G401.6 (cell line): ENCODE measurements around the gene SCCPDH.

Experiments
- FAIRE-seq: peaks from 2 replicates; lab custom pipeline; 2012; peaks lifted over from hg19 to GRCh38; lab: Jason Lieb, UNC

Gene SCCPDH

GRCh38 chr1:246786606-246787238 lies 62.5 kb downstream of the SCCPDH start:
- no peak for FAIRE-seq

- no peak for FAIRE-seq
Observed at GRCh38 chr1:246787781-246788513, 63.7 kb downstream of the SCCPDH start.

- FAIRE-seq = no peak
Observed at GRCh38 chr1:246788895-246789338, 64.7 kb downstream of the SCCPDH start.

GRCh38 chr1:246789454-246790339 lies 65.5 kb downstream of the SCCPDH start:
- FAIRE-seq = no peak

GRCh38 chr1:246790364-246790763 lies 66.2 kb downstream of the SCCPDH start:
- FAIRE-seq = no peak

- FAIRE-seq = no peak
Observed at GRCh38 chr1:246790833-246791232, 66.6 kb downstream of the SCCPDH start.

GRCh38 chr1:246791303-246791918 lies 67.2 kb downstream of the SCCPDH start:
- FAIRE-seq = no peak

GRCh38 chr1:246792603-246793002 lies 68.4 kb downstream of the SCCPDH start:
- no peak for FAIRE-seq

GRCh38 chr1:246793356-246793896 lies 69.2 kb downstream of the SCCPDH start:
- no peak for FAIRE-seq

GRCh38 chr1:246794048-246794827 lies 70.0 kb downstream of the SCCPDH start:
- FAIRE-seq = no peak

GRCh38 chr1:246794828-246795671 lies 70.8 kb downstream of the SCCPDH start:
- FAIRE-seq = no peak

GRCh38 chr1:246795906-246796694 lies 71.9 kb downstream of the SCCPDH start:
- no peak for FAIRE-seq

- FAIRE-seq = no peak
Observed at GRCh38 chr1:246797157-246797556, 72.9 kb downstream of the SCCPDH start.

GRCh38 chr1:246797597-246797996 lies 73.4 kb downstream of the SCCPDH start:
- no peak for FAIRE-seq

- FAIRE-seq = no peak
Observed at GRCh38 chr1:246798107-246798506, 73.9 kb downstream of the SCCPDH start.

- no peak for FAIRE-seq
Observed at GRCh38 chr1:246798606-246799496, 74.6 kb downstream of the SCCPDH start.

- no peak for FAIRE-seq
Observed at GRCh38 chr1:246800356-246800755, 76.1 kb downstream of the SCCPDH start.

GRCh38 chr1:246800756-246801155 lies 76.5 kb downstream of the SCCPDH start:
- no peak for FAIRE-seq
